GM03348 (cell line): Measurements from ENCODE around the gene PNPO.

Experiments
- DNase-seq: peaks from one replicate; pipeline ENCODE4 v3.0.0; 2012; ENCODE audit warnings: low spot score

Gene PNPO

DNA sequence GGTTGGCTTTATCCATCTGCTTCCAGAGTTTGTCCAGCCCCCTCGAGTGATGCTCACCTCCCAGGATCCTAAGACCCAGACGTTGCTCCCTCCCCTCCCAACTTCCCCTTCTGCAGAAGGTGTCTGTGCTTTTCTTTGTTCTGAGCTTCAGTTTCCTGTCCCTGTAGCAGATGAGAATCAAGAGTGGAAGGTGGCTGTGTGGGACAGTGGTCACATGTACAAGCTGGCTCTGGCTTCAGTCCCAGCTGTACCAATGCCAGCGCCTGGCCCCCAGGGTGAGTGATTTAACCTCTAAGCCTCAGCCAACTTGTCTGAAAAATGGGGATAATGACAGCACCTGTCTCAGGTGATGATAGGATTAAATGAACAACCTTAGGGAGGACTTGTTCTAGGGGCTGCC, 8.6 kb downstream of the PNPO start:
- no peak for DNase-seq

DNA sequence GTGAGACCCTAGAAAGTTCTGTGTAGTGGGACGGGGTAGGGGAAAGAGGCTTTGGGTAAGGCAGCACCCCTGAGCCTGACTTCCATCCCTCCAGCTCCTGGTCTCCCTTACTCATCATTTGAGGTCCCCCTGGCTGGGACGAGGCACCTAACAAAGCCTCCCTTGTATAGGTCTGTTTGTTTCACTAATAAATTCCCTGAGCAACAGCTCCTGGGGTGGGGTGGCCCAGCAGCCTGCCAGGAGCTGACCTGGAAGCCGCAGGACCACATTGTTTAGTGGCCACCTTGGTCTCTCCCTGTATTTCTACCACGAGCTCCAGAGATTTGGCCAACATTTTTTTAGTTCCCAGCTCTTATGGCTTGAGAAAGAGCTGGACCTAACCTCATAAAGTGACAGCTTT, 9.1 kb downstream of the PNPO start:
- no peak for DNase-seq

DNA sequence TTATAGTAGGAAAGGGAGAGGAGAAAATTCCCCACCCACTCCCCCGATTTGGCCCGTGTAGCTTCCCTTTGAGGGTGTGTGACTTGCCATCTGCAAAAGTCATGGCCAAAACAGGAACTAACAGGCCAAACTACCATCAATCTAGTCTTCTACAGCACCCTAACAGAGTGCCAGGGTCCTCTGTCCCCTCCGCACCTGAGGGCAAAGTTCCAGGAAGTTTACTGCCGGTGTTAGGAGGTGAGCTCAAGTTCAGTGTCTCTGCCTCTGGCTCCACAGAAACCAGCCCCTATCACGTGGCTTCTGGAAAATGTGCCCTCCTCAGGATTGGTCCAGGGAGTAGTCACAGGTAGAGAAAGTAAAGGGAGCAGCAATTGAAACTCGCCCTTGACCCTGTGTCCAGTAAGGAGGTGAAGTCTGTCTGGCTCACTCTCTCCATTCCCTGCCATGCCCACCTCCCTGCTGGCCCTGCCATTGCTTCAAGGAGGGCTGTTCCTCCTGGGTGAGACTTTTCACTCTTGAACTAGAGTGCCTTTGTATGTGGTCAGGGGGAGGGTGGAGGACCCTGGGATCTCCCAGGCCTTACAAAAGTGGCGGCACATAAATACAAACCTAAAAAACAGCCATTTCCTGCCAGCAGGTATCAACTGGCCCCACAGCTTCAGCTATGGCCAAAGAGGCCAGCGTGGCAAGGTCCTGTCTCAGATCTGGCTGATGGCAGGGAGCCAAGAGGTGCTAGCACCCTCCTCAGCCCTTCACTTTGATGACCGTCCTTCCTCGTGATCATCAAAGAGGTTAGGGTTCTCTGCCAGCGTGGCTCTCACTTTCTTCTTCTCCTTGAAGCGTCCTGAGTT, 11.0 kb downstream of the PNPO start:
- no peak for DNase-seq

DNA sequence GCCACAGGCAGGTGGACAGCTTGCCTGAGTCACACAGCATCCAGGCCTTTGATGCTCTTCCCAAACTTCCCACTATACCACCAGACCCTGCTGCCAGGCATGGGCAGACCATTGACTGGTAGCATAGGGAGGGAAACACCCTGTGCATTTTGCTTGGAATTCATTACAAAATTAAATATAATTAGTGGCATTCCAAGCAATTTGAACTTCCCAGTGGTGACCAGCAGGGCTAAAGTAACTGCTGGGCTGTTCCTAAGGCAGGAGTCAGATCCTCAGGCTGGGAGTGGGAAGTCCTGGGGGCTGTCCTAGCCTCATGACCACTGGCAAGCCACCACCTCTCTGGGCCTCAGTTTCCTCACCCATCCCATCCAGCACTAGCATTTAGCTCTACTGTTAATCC, 12.5 kb downstream of the PNPO start:
- no peak for DNase-seq

DNA sequence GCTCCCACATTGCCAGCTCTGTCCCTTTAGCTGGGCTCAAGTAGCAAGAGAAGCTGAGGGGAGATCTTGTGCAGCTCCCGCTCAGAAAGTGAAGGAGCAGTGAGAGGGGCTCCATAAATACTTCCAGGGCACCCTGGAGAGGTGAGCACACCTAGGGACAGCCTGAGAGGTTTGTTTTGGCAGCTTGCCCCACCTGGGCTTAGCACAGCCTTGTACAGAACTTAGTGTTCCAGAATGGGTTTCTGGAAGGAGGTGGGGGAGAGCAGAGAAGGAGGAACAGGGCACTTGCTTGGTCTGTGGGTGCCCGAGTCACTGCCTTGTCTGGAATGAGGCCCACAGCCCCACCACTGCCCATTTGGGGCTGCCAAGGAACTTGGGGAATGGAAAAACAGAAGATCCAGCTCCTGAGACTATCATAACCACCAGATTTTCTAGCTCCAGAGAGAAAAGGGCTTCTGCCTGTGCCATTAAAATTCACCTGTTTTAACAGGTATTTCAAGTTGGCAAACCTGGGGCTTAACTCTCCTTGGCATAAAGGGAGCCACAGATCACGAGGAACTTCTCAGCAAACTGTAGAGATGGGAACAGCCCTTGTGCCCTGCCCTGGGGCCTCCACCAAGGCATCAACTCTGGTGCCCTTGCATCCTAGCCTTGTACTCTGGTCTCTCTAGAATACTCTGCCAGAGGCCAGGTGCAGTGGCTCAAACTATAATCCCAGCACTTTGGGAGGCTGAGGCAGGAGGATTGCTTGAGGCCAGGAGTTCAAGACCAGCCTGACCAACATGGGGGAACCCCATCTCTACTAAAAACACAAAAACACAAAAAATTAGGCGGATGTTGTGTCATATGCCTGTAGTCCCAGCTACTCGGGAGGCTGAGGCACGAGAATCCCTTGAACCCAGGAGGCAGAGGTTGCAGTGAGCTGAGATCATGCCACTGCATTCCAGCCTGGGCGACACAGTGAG, 14.4 kb downstream of the PNPO start:
- no peak for DNase-seq

DNA sequence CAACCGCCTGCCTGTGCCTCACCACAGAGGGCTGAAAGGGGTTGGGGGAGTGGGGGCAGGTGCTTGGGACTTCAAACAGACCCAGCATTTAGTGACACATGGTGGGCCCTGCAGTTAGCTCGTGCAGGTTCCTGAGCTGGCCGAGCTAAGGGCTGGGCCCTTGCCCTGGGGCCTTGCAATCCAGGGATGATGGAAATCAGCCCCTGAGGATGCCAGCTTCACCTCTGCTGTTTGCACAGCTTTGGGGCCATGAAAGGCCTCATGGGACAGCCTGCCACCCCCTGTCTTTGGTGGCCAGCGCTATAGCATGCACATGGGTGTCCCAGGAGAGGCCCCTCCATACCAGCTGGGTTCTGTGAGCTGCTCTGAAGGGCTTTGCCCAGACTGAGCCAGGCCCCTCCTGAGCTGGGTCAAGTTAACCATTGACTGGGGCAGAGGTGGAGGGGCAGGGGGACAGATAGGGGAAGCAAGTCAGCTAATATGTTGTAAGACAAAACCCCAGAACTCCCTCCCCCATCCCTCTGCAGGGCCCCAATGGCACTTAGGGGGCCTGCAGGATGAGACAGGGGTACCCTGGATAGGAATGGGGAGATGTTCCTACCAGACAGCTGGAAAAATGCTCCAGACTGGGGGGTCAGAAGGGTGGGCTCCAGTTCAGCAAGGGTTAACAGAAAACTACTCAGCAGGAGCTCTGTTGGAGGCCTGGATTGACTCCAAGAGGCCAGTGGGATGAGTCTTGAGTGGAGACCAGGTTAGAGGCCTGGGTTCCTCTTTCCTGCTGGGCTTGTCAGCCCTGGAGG, 15.6 kb downstream of the PNPO start:
- DNase-seq, result no peak

DNA sequence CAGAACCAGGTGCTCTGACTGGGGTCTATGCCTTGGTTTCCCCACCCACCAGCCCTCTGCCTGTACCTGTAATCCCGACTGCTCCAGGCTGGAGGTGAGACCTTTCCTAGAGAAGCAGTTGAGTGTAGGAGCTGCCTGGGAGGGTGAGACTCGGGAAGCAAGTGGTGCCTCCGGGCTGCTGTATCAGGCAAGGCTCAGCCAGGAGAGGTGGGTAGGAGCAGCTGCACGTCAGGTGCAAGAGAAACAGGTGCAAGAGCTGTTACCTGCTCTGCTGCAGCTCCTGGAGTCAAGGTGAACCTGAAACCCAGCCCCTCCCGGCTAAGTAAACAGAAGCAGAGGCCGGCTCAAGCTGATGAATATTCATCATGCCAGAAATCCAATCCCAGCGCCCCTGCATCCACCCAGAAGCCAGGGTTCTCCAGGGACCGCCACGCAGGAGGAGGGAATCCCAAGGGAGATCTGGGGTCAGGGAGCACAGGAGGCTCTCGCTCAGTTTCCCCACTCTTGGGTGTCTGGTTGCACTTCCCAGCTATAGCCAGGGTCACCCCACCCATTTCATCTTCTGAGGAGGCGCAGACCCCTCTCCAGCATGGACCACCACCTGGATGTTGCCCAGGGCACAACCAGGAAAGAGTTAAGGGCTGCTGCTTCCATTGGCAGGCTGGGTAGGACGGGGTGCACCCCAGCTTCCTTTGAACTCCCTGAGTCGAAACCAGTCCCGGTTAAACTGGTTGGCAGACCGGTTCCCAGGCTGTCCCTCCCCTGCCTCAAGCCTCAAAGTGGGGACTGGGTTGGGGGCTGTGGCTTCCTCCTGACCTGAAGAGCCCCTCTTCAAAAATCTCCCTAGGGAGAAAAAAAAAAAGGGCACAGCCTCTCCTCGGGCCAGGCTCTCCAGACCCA, 16.5 kb downstream of the PNPO start, which contains the start of gene PRR15L:
PRR15L (minus strand) TSS at position 293 of the 900 bp plus-strand sequence. CDS start 4,649 bp downstream, outside the sequence.
- no peak for DNase-seq

DNA sequence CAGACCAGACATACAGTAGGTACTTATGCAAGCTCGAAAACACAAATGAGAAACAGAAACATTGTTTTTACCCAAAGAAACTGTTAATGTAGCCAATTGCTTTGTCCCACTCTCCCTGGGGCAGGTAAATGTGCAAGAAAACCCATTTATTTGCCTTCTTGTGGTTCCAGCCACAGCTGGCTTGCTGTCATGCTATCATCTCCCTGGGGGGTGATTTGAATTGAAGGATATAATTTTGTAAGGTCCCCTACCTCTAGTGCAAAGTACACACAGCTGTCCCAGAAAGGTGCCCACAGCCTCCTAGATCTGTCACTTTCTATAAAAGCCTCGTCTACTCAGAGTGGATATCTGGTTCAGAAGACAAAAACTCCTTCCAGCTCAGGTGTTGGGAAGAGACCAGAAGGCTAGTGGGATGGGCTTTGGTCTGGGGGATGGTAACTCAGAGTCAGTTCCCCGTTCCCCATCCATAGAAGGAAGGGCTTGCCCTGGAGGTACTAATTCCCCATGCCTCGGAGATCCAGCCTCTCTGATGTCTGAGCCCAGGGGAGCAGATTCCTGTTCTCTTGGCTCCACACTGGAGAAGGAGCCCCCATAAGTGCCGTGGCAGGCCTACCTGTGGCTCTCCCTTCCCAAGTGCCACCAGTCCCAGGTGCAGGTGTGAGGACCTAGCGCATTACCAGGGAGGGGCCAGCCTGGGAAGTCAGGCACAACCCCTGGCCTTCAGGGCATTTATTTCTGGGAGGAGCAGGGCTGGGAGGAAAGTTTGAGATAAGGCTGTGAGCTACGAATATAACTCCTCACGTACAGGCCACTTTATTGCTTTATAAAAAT, 18.7 kb downstream of the PNPO start:
- no peak for DNase-seq

DNA sequence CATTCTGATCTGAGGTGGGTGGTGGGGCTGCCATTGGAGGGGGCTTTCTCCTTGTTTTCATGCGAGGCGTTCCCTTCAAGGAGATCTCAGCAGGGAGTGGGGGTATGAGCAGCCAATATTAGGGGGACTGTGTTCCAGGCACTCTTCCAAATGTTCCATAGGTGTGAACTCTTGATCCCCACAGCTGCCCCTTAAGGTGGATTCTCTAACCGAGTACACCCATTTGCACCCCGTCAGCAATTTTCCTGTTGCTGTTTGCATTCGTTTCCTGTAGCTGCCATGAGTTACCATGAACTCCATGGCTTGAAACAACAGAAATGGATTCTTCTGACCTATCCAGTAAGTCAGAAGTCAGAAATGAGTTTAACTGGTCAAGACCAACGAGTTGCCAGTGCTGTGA, 20.0 kb downstream of the PNPO start:
- no peak for DNase-seq

DNA sequence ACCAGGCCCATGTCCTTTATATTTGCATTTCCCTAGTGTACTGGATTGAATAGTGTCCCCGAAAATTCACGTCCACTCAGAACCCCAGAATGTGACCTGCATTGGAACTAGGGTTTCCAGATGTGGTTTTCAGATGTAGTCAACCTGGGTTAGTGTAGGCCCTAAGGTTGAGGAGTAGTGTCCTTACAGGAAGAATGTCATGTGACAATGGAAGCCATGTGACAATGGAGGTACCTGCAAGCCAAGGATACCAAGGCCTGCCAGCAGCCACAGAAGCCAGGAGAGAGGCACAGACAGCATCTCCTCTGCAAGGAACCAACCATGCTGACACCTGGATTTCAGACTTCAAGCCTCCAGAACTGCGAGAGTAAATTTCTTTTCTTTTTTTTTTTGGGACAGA, 21.5 kb downstream of the PNPO start:
- DNase-seq, result no peak

DNA sequence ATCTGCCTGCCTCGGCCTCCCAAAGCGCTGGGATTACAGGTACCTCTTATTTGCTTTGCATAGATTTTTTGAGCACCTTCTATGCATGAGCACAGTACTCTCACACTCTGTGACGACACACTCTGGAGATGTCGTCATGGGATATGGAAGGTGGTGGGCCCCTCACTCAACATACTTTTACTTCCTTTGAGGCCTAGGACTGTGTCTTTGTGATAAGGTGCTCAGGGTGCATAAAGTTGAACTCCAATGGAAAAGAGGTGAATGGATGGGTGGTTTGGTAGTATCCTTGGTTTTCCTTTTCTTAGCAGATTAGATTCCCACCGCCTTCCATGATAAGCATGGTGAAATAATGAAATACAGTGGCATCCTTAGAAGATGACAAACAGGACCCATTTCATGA, 23.5 kb downstream of the PNPO start:
- DNase-seq, result no peak

DNA sequence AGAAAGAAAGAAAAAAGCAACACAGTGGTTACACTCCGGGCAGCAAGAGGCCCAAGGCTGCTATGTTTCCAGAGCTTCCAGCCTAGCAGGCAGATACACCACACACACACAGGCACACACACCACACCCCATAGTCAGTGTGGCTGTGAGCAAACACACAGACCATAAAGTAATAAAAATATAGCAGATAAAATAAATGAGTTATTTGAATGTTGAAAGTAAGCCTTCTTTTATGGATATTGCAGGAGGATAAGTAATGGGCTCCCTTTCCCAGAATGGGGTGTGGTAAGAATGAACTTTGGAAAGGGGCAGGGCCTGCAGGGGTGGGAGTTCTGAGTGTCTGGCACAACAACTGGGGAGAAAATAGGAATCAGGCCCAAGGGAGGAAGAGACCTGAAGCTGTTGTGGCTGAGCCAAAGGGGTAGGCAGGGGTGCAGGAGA, 24.7 kb downstream of the PNPO start:
- peak; percentile 58 for DNase-seq

DNA sequence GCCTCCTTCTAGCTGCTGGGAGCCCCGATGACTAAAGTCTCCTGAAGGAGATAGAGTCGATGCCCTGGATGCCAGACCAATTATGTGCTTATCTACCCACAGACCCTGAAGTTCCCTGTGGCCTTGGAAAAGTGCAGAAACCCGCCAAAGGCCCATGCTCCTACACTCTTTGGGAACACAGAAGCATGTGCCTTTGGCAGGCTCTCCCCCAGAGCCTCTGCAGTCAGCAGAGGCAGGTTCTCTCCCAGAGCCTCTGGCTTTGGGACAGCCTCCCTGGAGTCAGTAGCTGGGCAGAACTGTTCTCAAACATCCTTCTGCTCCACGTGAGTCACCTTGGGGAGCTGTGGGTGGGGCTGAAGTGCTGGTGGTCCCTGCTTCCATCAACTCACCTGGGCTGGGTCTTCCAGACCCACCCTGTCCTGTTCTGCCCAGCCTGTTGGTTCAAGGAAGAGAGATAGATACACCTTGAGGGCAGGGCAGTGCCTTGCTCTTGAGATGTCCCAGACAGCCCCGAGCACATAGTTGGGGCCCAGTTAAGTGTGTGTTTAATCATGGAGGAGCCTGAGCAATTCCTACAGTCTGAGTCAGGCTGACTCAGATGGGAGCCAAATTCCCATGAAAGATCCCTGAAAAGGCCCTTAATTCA, 26.4 kb downstream of the PNPO start:
- peak; percentile 73 for DNase-seq

DNA sequence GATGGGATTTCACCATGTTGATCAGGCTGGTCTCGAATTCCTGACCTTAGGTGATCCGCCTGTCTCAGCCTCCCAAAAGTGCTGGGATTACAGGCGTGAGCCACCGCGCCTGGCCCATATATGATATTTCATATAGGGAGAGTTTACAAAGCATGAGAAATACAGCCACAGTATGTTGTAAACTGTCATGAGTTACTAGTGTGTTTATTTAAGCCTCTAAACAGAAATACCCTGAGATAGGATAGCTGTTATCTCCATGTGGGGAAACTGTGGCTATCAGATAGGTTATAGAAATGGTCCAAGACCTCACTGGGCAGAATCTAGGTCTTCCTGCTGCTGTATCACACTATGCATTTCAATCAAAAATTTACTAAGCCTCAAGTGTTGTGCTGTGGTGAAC, 27.5 kb downstream of the PNPO start:
- no peak for DNase-seq

DNA sequence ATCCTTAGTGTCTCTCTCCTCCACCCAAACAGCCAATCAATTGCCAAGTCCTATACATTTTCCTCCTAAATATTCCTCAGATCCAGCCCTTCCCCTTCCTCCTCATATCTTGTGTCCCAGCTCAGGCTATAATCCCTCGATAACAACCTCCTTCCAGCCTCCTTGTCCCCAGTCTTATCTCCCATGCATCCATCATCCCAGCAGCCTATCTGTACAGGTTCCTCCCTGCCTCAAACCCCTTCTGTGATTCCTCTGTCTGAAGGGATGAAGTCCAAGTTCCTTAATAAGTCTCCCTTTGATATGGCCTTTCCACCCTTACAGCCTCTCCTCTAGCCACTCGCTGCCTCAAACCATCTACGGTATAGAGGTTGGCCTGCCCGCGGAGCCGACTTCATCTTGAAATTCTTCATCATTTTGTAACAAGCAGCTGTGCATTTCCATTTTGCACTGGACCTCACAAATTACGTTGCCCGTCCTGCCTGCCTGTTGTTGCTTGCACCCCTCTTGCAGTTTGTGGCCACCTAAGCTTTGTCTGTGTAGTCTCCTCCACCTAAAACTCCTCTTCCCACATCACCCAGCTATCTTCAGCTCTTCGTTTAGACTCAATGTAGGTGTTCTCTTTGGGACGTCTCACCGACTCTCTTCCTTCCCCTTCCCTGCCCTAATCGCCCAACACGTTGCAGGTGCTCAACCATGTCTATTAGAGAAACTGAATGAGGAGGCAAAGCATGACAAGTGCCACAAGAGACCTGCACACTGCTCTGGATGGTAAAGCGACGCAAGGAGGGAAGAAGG, 28.8 kb downstream of the PNPO start:
- no peak for DNase-seq

DNA sequence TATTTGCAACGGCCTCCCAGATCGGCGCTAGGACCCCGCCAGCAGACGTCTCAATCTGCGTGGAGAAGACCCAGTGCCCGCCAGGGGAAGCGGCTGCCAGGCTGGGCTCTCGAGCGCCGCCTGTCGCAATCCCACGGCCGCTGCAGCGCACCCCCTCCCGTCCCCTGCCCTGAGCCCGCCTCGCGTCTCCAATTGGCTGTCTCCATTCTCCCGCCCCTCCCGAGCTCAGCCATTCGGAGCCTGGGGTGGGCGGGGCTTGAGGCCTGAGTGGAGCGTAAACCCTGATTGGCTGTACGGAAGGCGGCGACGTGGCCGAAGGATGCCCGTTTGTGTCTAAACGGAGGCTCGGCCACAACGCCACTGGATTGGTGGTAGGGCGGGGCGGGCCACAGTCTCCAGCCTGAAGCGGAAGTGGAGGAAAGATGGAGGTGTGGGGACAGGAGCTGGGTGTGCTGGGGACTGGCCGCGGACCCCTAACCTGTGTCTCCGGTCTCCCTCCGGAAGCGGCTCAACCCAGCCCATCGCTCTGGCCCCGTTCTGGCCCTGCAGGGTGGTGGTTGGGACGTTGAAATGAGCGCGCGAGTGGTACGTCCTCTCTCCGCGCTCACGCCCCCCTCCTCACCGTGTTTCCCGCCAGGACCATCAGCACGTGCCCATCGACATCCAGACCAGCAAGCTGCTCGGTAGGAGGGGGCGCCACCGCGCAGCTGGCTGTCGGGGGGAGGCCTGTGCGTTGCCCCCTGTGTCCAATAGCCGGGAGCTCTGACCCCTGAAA, 29.5 kb downstream of the PNPO start, which contains the start of gene CDK5RAP3:
CDK5RAP3 (plus strand) TSS at position 389 of the 775 bp plus-strand sequence; CDS start at position 423, 34 bp downstream.
- peak; percentile 99 for DNase-seq

DNA sequence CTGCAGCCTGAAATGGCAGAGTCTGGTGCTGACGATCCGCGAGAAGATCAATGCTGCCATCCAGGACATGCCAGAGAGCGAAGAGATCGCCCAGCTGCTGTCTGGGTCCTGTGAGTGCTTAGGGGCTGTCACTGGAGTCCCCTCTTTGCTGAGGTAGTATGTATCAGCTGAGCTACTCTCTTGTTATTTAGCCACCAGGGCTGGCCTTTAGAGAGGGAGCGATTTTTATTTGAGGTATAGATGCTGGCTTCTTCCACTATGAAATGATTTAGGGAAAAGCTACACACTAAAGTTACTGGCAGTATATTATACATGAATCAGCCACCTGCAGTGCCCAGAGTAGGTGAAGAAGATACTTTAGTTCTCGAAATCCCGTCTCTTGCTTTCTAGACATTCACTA, 32.2 kb downstream of the PNPO start:
- no peak for DNase-seq
